Limb (tissue), 2 donors: ENCODE data around the gene MISP3.
"Not testable (repeated sequence)": the region's sequence is repeated elsewhere in the genome, so short reads cannot be mapped to it uniquely, and the experiment has no call there.

Source experiments
- DNase-seq, 2 donors: peaks; one replicate each; pipeline ENCODE4 v3.0.0-alpha.2; 2016; ENCODE audit errors: extremely low spot score in 2 of 2

Gene MISP3

DNA sequence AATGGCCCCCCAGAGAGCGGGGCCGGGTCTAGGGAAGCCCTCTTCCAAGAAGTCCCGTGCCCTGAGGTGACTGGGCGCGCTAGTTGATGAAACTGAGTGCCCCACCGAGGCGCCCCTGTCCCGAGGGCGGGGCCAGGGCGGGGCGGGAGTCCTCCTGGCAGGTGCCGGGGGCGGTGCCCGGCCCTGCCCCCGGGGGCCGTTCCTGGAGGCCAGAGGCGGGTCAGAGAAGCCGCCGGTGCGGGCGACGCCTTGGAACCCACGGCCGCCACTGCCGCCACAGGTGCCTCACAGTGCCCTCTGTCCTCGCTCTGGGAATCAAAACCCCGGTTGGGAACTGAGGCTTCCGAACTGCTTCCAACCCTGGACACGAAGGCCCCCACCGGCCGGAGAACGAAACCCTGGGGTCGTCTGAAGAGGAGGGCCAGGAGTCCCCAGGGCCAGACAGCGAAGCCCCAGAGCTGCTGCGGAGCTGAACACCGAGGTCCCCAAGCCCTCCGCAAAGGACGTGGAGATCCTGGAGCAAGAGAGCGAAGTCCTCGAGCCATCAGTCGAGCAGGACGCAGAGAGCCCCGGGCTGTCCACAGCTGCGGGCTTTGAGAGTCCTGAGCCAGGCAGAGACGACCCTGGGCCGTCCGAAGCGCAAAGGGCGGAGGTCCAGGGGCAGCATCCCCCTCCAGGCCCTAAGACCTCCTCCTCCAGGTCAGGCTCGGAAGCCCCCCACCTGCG is at the start of gene MISP3:
Gene MISP3 (plus strand): TSS at position 252 of the 726 bp plus-strand sequence. CDS start 524 bp downstream, outside the sequence.
- DNase-seq: peak in 1 of 2 donors; percentile 57

DNA sequence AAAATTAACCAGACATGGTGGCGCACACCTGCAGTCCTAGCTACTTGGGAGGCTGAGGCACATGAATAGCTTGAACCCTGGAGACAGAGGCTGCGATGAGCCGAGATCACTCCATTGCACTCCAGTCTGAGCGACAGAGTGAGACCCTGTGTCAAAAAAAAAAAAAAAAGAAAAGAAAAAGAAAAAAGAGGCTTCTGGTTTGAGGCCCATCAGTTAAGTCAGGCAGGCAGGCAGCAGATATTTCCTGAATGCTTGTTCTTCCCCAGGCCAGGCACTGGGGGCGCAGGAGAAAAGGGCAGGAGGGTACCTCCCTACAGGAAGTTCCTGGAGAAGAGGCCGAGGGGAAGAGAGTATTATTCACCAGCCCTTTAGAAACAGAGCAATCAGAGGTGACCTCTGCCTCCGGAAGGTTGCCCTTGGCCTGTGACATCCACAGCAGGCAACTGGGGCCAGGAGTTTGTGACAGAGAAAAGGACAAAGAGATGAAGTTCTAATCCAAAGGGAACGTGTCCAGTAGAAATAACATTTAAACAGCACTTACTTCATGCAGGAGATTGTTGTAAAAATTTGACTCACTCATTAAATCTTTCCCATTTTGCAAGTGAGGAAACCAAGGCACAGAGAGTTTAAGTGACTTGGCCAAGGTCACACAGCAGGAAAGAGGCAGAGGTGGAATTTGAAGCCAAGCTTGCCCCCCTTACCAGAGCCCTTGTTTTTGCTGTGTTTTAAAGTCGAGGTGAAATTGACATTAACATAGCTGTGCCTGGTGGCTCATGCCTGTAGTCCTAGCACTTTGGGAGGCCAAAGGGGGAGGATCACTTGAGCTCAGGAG is 49.0 kb upstream of the MISP3 start:
- no peak for DNase-seq

DNA sequence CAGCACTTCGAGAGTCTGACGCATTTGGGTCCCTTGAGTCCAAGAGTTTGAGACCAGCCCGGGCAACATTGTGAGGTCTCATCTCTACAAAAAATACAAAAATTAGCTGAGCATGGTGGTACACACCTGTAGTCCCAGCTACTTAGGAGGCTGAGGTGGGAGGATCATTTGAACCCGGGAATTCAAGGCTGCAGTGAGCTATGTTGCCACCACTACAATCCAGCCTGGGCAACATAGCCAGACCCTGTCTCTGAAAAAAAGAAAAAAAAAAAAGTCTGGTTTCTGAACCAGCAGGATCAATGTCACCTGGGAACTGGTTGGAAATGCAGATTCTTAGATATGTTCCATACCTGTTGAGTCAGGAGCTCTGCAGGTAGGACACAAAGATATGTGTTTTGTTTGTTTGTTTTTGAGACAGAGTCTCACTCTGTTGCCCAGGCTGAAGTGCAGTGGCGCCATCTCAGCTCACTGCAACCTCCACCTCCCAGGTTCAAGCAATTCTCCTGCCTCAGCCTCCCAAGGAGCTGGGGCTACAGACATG is 45.9 kb upstream of the MISP3 start:
- not testable (repeated sequence) for DNase-seq

DNA sequence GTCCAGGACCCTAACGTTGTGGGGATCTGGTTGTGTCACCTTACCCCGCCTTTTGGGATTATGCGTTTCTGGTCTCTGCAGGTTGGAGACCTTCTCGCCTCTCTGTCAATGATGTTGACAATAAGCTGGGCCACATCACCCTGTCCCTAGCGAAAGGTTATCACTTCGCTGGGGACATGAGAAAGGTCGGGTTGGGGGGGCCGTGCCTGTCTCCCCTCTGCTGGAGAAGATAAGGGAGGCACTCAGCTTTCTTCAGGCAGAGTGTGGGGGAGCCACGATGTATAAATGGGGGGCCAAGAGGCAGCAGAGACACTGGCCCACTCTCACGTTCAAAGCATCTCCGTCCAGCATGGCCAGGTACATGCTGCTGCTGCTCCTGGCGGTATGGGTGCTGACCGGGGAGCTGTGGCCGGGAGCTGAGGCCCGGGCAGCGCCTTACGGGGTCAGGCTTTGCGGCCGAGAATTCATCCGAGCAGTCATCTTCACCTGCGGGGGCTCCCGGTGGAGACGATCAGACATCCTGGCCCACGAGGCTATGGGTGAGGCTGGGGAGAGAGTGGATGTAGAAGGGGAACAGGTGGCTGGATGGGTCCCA is 44.6 kb upstream of the MISP3 start, which contains the start of gene RLN3:
Gene RLN3 (plus strand): TSS at position 293 of the 595 bp plus-strand sequence. CDS start 57 bp downstream, at position 350.
- DNase-seq: no peak

DNA sequence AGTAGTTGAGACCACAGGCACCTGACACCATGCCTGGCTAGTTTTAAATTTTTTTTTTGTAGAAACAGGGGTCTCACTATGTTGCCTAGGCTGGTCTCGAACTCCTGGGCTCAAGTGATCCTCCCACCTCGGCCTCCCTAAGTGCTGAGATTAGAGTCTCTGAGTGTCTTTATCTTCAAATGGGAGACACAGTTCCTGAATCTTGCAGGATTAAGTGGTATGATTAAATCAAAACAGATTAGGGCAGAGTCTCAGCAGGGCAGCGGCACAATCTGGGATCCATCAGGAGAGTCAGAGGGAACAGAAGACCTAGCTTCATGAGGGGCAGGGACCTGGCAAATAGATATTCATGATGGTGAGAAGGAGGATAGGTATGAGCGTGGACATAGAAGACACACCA is 43.7 kb upstream of the MISP3 start:
- no peak for DNase-seq

DNA sequence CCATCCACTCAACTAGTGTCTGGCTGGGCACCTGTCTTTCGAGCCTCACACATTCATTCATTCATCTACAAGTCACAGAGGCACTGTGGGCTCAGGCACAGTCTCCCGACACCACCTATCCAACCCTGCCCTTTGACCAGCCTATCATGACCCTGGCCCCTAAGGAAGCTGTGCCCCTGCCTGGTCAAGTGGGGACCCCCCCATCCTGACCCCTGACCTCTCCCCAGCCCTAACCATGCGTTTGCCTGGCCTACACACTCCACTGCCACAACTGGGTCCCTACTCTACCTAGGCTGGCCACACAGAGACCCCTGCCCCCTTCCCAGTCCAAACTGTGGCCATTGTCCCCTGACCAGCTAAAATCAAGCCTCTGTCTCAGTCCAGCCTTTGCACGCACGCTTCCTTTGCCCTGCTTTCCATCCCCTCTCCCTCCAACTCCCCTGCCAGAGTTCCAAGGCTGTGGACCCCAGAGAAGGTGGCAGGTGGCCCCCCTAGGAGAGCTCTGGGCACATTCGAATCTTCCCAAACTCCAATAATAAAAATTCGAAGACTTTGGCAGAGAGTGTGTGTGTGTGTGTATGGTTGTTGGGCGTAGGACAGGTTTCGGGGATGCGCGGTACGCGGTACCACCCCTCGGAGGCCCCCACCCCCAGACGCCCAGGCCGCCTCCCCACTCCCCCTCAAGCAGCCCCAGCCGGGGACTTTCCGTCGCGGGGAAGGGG is 41.4 kb upstream of the MISP3 start:
- no peak for DNase-seq

DNA sequence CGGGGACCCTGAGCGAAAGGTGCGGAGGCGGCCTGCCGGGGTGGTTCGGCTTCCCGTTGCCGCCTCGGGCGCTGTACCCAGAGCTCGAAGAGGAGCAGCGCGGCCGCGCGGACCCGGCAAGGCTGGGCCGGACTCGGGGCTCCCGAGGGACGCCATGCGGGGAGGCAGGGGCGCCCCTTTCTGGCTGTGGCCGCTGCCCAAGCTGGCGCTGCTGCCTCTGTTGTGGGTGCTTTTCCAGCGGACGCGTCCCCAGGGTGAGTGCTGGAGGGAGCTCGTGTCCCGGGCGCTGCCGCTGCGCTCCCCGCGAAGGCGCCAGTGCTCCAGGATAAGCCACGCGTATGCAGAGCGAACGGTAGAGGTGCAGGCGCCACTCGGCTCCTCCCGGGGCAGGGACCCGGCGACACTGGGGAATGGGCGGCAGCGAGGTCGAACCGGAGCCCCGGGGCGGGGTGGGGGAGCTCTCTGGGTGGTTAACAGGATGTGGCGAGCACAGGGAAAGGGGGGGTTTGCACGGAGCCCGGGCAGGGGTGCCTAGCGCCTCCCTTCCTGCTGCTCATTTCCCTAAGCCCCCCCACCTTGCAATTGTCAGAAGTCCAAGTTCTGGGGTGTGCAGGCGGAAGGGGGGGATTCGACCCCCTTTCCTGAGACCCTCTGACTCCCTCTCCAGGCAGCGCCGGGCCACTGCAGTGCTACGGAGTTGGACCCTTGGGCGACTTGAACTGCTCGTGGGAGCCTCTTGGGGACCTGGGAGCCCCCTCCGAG is 40.7 kb upstream of the MISP3 start, which contains the start of gene IL27RA:
Gene IL27RA (plus strand): TSS at position 44 of the 762 bp plus-strand sequence. CDS start 111 bp downstream, at position 155.
- DNase-seq: peak; percentile 43 to 81

DNA sequence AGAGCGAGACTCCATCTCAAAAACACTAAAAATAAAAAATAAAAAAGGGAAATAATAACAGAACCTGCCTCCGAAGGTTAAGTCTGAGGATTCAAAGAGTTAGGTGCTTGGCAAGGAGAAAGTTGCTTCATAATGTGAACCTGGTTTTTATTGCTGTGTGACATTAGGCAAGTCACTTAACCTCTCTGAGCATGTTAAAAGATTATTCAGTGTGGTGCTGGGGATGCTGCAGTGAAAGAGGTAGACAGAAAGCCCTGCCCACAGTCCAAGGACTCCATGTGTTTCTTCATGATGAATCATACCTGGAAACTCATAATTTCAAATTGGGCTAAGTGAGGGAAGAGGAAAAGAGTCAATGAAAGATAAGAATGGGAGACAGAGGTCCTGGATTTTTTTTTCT is 38.6 kb upstream of the MISP3 start:
- DNase-seq: no peak

DNA sequence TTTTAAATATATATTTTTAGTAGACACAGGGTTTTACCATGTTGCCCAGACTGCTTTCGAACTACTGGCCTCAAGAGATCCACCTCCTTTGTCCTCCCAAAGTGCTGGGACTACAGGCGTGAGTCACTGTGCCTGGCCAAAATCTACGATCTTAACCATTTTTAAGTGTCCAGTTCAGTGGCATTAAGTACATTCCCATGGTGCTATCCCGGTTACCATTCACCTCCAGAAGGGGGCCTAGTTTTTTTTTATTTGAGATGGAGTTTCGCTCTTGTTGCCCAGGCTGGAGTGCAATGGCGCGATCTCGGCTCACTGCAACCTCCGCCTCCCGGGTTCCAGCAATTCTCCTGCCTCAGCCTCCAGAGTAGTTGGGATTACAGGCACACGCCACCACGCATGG is 37.4 kb upstream of the MISP3 start:
- not testable (repeated sequence) for DNase-seq

DNA sequence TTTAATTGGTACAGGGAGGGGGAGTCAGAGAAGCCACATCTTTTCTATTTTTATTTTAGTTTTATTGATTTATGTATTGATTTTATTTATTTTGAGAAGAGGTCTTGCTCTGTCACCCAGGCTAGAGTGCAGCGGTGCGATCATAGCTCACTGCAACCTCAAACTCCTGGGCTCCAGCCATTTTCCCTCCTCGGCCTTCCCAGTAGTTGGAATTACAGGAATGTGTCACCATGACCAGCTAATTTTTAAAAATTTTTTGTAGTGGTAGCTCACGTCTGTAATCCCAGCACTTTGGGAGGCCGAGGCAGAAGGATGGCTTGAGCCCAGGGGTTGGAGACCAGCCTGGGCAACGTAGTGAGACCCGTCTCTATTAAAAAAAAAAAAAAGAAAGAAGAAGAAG is 36.9 kb upstream of the MISP3 start:
- no peak for DNase-seq

DNA sequence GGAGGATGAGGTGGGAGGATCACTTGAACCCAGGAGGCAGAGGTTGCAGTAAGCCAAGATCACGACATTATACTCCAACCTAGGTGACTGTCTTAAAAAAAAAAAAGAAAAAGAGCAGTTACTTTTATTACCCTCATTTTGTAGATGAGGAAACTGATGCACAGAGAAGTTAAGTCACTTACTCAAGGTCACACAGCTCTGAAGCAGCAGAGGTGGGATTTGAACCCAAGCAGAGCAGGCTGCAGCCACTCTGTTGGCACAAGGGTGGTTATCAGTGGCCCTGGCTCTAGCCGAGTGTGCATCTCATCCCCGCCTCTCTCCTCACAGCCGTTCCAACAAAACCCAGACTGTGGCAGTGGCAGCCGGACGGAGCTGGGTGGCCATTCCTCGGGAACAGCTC is 33.4 kb upstream of the MISP3 start:
- DNase-seq: no peak

DNA sequence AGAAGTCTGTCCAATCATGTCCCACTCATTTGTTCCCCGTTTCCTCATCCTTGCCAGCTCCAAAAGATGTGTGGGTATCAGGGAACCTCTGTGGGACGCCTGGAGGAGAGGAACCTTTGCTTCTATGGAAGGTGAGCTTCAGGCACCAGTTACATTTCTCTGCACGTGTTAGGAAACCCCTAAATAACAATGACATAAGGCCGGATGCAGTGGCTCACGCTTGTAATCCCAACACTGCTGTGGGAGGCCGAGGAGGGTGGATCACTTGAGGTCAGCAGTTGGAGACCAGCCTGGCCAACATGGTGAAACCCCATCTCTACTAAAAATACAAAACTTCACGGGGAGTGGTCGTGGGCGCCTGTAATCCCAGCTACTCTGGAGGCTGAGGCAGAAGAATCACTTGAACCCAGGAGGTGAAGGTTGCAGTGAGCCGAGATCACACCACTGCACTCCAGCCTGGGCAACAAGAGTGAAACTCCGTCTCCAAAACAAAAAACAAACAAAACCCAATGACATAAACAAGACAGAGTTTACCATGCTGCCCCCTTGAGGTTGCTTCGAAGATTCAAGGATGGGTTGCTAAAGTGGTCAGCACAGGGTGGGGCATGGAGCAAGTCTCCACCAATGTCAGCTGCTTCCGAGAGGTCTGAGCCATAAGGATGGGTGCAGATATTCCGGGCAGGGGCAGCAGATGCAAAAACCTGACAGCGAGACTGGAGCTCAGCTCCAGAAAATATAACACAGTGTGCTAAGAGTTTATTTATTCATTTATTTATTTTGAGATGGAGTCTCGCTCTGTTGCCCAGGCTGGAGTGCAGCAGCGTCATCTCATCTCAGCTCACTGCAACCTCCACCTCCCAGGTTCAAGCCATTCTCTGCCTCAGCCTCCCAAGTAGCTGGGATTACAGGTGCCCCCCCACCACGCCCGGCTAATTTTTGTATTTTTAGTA is 29.7 kb upstream of the MISP3 start:
- DNase-seq: peak in 1 of 2 donors; percentile 70

DNA sequence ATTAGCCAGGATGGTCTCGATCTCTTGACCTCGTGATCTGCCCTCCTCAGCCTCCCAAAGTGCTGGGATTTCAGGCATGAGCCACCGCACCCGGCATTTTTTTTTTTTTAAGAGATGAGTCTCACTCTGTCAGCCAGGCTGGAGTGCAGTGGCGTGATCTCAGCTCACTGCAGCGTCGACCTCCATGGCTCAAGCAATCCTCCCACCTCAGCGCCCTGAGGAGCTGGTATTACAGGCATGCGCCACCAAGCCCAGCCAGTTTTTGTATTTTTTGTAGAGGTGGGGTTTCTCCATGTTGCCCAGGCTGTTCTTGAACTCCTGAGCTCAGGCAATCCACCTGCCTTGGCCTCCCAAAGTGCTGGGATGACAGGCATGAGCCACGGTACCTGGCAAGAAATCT is 24.7 kb upstream of the MISP3 start:
- not testable (repeated sequence) for DNase-seq

DNA sequence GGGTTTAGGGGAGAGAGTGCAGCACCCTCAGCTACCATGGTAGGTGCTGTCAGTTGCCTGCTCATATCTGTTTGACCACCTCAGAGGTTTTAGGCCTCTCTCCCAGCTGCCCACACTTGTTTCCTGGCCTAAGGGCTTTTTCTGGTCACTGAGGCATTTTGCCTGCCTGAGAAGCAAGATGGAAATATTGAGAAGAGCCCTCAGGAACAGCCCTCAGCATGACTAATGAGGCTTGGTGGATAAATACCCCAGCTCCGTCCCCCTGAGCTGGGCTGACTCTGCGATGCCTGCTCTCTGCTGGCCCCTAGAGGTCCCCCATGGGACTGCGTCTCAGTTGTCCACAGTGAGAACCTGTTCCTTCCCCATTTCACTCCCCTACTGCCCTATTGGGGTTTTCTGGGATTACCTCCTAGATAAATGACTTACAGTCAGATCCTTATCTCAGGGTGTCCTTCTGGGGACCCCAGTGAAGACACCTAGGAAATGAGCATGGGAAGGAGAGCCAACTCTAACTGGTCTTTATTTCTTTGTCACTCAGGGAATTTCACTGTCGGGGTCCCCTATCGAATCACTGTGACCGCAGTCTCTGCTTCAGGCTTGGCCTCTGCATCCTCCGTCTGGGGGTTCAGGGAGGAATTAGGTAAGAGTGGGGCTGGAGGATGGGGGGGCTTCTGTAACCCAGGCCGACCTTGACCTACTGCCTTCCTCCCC is 24.0 kb upstream of the MISP3 start:
- DNase-seq: no peak

DNA sequence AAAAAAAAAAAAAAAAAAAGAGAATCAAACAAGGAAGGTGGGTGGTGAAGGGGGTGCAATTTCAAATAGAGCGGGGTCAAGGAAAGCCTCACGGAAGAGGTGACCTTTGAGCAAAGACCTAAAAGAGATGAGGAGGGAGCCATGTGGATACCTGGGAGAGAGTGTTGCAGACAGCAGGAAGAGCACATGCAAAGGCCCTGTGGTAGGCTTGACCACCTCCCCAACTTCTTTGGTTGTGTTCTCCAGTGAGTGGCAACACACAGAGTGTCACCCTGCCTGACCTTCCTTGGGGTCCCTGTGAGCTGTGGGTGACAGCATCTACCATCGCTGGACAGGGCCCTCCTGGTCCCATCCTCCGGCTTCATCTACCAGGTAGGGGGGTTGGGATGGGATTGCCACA is 22.1 kb upstream of the MISP3 start:
- no peak for DNase-seq

DNA sequence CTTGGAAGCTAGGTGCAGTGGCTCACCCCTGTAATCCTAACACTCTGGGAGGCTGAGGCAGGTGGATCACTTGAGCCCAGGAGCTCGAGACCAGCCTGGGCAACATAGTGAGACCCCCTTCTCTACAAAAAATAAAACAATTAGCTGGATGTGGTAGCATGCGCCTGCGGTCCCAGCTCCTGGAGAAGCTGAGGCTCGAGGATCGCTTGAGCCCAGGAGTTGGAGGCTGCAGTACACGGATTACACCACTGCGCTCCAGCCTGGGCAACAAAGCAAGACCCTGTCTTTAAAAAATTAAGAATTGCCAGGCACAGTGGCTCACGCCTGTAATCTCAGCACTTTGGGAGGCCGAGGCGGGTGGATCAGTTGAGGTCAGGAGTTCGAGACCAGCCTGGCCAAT is 21.6 kb upstream of the MISP3 start:
- DNase-seq: not testable (repeated sequence)

DNA sequence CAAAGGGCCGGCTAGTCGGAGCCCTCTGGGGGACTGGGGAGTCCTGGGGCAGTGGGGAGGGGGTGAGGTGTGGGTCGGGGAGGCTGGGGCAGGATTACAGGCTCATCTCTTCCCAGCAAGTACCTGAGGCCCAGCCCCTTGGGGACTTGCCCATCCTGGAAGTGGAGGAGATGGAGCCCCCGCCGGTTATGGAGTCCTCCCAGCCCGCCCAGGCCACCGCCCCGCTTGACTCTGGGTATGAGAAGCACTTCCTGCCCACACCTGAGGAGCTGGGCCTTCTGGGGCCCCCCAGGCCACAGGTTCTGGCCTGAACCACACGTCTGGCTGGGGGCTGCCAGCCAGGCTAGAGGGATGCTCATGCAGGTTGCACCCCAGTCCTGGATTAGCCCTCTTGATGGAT is 20.6 kb upstream of the MISP3 start:
- no peak for DNase-seq

DNA sequence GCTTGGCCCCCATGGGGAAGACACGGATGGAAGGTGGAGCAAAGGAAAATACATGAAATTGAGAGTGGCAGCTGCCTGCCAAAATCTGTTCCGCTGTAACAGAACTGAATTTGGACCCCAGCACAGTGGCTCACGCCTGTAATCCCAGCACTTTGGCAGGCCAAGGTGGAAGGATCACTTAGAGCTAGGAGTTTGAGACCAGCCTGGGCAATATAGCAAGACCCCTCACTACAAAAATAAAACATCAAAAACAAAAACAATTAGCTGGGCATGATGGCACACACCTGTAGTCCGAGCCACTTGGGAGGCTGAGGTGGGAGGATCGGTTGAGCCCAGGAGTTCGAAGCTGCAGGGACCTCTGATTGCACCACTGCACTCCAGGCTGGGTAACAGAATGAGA is 20.1 kb upstream of the MISP3 start:
- no peak for DNase-seq

DNA sequence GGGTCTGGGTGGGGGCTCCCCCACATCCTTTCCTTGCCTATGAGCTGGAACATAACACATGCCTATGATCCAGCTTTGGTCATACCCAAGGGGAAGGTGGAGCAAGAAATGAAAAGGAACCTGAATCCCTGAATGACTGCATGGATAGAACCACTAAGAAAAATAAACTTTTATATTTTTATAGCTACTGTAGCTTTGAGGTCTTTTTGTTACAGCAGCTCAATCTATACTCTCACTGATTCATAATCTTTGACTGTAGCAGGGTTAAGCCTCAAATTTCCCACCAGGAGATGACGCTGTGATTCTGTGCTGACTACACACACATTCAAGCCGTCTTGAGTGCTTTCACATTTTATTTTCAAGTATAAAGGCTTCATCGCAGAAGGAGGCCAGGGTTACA is 19.6 kb upstream of the MISP3 start:
- no peak for DNase-seq
